SIG-M5 treated with dmso at 0.1 percent for 504 hours (cell line): ENCODE measurements around the gene KCNQ1.

ENCODE experiments used
- DNase-seq: peaks from one replicate; lab custom pipeline; 2025; ENCODE audit not compliant: unreplicated experiment; lab: John Stamatoyannopoulos, UW

KCNQ1 gene

DNA sequence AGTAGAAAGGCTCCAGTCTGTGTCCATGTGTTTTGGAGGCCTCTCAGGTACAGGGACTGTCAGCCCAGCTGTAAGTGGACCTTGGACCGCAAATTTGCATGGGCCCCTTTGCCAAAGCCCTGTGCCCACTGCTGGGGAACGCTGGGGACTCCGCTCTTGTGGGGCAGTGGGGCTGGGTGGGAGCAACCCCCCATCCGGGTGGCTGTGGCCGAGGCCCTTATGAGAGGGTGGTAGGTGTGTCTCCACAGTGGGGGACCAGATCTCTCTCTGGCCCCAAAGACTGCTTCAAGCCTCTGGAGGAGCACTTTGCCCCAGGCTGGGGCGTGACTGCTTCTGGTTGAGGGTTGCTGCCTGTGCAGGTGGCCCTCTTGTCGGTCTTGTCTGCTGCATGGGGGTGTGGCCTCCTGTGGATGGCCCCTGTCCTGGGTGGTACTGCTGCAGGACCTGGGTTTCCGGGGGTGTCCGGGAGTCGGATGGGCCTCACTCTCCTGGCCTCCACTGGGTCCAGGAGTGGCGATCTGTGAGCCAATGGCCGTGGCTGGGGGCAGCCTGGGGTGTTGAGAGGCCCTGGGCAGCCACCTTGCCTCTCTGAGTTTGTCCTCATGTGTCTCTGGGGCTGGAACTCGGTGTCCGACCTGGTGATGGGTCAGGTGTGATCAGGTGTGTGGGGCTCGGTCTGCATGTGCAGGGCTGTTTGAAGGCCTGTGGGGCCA, 15.9 kb downstream of the KCNQ1 start:
- DNase-seq: no peak

DNA sequence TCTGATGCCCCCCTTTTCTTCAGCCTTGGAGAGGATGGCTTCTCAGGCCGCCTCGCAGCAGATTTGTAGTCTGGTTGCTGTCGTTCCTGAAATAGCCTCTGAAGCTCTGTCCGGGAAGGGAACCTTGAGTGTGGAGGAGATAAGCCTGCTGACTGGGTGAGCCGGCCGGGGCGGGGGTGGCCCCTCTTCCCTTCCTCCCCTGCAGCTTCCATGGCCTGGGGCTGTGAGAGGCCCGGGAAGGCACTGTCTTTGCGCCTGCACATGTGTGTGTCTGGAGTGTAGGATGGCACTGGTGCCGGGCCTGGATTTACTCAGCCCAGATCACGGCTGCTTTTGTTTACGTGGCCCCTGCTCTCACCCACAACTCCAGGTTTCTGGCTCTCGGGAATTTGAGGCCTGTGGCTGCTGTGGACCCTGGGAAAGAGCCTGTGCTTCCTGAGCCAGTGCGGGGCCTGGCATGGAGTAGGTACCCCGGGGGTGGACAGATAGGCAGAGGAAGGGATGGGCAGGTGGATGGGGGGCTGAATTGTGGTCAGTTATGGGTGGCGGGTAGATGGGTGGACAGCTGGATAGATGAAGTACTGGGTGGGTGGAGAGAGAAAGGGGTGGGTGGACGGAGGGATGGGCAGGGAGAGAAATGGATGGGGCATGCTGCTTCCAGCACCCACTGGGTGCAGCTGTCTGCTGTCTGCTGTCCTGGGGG, 16.6 kb downstream of the KCNQ1 start:
- DNase-seq: no peak

DNA sequence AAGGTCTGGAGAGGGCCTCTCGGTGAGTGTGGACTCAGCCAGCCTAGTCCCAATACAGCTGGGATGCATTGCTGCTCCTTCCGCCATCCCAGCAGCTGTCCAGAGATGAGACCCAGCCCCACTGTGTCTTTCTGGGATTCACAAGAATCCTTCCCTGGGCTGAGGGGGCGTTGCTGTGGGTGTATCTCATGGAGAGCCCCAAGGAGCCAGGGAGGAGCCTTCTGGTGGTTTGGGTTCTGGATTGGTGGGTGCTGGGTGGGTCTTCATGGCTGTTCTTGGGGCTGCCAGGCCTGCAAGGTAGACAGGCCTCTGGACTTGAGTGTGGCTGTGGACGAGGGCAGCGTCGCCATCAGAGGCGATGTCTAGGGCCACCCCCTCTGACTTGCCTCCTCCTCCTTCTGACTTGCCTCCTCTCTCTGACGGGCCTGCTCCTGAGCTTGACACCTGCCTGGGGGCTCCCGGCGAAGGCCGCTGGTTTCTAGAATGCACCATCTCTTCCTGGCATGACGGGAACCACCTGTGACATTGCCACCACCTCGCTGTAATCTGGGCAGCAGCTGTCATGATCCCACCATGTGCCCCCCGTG, 17.2 kb downstream of the KCNQ1 start:
- DNase-seq: no peak

DNA sequence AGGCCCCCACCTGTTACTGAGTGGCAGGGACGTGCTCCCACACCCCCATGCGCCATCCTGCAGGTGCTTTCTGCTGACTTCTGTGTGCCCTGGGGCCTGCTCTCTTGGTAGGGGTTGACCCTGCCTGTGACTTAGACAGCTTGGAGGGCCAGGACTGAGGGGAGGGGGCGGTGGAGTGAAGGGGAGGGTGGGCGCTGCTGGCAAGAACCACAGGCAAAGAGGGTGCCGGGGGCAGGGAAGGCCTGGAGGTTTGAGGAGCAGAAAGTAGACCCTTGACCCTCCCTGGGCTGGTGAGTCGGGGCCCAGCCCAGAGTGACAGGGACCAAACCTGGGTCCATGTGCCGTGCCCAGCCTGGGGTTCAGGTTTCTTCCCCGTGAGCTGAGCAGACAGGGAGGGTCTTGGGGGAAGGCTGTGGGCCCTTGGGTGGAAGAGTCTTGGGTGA, 17.8 kb downstream of the KCNQ1 start:
- no peak for DNase-seq

DNA sequence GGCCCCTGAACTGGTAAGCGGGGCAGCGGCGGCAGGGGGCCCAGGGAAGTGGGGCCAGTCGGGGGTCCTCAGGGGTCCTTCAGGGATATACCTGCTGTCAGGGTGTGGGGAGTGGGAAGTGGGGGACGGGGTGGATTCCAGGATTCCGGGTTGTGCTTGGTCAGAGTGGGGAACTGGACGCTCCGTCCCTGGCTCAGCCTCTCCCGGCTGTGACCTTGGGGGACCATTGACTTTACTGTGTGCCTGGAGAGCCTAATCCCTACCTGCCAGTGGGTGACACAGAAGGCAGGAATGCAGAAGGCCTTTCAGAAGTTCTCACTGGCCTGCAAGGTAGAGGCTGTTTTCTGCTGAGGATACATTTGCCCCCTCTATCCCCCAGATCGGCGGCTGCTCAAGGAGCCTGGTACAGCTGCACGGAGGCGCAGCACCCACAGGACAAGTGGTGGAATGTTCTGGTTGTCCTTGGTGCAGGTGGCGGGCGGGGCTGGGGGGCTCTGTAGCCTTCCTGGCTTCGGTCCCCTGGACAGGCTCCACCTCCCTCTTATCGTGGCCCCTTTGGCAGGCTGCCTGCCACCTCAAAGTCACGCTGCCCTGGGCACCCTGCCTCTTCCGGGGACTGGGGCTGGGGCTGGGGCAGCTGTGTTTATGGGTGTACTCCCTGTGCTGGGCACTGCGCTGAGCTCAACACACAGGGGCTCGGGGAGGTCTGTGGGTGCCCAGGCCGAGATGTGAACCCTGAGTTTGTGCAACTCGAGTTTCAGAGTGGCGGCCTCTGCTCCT, 18.4 kb downstream of the KCNQ1 start:
- DNase-seq: no peak

DNA sequence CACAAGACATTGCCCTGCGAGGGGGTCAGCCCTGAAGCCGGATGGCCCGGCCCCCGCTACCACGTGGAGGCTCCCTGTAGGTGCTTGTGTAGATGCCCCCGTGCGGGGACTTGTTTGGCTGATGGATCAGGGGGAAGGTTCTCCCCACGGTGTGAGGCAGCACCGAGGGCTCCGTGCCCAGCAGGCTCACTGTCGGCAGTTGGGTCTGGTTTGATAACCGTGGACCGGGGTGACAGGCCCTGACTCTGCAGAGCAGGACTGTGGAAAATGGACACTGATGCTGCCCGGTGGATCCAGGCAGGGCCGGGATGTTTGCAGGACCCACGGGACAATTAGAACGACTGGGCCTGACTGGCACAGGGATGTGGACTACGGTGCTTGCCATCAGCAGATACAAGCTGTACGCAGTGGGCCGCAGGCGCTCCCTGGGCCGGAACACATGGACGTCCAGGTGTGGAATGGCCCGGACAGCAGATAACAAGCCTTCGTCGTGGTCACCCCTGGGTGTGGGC, 19.0 kb downstream of the KCNQ1 start:
- no peak for DNase-seq

DNA sequence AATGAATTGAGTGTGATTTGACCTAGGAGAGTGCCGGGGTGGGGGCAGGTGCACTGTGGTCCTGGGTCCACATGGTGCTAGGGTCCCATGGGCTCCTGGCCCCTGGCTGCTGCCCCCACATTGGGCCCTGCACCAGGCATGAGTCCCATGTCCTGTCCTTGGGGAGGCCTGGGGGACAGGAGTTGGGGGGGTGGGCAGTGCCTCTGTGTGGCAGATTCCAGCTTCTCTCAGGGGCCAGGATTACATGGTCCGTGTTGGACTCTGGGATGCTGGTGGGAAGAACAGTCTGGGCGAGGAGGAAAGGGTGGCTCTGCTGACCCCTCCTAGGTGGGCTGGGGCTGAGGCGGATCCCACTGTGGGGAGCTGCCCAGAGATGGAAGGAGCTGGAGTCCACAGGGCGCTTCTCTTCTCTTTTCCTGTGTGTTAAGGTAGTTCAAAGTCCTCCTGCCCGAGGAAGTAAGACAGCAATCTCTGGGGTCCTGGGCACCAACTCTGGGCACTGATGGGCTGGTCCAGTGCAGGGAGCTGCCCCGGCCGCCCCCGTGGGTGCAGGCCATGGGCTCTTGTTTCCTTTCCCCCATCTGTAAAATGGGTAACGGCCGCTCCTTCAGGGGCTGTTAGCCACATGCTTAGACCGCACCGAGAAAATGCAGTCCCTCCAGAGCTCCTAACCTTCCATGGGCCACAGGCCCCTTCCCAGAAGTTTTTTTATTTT, 19.8 kb downstream of the KCNQ1 start:
- no peak for DNase-seq

DNA sequence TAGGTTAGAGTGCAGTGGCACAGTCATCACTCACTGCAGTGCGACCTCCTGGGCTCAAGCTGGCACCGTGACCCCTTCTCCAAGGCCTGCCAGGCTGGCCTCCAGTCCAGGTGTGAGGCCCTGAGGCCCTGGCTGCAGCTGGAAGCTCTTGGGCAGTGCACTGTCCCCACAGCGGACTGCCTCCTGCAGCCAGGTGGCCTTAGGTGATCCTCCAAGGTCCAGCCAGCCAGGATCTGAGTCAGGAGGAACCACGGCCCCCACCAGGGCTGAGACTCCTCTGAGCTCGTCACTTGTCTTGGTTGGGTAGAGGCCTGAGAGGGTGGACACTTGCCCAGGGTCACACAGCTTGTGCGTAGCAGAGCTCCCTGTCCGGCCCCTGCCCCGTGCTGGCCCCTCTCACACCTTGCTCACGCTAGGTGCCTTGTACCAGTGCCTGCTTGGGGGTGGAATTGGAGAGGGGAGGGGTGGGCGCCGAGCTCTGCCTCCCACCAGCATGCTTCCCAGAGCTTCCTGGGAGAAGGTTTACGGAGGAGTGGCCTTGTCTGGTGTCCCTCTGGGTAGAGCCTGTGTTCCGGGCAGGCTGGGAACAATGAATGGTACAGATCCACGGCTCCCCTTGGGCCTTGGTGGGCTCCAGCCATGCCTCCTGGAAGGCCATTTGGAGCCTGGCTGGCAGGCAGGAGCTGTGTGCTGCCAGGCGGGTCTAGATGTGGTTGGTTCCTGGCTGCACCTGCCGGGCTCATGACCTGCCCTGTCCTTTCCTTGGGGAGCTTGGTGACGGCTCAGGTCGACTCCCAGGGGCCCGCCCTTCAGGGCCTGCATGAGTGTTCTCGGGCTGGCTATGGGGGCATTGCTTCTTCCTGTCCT, 20.6 kb downstream of the KCNQ1 start:
- no peak for DNase-seq

DNA sequence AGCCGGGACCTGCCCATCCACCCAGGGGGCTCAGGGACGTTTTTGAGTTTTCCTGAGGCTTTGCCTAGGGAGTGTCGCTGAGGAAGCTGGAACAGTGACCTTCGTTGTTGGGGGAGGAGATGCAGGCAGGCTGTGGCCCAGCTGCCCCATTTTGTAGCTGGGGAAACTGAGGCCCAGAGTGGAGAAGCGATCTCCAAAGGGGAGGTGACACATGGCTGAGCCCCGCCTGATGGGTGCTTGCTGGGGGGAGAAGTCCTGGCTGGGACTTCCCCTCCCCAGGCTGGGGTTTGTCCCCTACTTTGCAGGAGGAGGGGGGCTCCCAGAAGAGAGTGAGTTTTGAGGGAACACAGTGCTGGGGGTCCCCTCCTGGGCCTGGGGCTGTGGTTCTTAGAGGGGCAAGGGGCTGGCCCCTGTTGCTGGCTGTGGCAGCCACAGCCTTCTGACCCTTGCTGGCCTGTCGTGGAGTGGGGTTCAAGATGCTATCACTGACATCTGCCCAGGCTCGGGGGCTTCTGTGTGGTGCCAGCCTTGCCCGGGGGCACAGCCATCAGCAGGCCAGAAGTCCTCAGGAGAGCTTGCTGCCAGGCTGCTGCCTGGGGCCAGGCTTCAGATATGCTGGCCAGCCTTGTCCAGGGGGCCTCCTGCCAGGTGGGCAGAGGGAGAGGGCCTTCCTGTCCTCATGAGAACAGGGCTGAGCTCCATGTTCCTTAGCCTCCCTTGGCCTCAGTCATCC, 21.4 kb downstream of the KCNQ1 start:
- DNase-seq: no peak

DNA sequence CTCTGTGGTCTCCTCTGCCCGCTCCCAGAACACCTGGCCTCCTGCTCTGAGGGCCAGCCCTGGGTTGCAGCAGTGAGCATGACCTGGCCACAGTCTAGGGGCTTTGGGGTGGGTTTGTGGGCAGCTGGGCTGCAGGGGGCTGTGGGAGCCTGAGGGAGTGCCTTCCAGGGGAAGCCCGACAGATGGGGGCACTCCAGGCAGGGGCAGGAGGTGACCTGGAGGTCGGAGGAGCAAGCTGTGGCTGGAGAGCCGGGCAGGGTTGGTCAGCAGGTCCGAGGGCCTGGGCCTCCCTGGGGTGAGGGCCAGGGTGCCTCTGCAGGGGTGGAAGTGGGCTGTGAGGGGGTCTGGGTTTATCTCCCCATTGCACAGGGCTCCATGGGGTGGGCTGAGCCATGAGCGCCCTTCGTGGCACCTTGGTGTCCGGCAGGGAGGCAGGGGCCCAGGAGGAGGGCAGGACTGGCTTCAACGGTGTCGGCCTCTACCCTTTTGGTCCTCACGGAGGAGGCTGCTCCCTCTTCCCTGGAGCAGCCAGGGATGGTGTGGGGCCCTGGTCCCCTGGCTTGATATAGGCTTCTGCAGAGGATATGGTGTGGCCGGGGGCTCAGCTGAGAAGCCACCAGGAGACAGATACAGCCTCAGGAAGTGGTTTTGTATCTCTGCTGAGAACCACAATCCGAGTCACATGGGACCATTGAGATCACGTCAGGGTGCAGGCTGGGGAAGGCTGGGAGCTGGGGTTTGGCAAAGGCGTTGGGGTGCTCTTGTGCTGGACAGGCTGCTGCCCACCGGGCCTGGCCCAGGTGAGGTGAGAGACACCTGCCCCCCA, 22.3 kb downstream of the KCNQ1 start:
- DNase-seq: no peak

DNA sequence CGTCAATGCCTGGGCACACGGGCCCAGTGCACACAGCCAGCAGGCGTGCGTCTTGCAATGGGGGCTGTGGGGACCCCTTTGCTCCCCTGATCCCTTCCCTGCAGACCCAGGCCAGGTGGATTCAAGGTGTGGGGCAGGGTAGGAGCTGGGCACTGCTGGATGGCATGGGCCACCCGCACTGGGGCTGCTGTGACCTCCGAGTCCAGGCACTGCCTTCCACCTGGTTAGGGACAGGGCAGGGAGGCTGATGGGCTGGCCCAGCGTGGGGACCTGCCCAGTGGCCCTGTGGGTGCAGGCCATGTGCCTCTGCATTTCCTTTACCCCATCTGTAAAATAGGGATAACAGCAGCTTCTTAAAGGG, 22.9 kb downstream of the KCNQ1 start:
- no peak for DNase-seq

DNA sequence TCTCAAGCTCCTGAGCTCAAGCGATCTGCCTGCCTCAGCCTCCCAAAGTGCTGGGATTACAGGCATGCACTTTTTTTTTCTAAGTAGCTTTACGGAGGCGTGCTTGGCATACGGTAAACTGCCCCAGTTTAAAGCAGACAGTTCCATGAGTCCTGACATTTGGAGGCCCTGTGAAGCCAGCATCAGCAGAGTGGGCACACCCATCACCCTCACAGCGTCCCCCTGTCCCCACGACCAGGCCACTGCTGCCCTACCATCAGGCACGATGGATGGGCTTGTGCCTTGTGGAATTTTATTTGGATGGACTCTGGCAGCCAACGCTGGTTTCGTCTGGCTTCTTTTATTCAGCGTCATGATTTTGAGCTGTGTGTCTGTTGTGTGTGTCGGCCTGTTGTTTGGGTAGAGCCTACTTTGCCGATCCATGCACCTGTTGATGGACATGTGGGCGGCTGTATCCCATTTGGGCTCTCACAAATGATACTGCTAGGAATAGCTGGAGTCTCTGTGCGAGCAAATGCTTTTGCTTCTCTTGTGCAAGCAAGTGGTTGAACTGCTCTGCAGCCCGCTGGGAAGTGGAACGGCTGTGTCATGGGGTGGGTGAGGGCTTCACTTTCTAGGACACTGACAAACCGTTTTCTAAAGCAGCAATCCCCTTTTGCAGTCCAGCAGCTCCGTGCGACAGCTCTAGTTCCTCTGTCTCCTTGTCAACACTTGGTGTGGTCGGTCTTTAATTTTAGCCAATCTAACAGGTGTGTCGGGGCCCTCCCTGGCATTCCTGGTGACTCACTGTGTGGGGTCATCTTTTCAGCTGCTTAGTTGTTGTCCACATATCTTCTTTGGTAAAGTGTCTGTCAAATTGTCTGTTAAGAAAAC, 23.8 kb downstream of the KCNQ1 start:
- DNase-seq: no peak

DNA sequence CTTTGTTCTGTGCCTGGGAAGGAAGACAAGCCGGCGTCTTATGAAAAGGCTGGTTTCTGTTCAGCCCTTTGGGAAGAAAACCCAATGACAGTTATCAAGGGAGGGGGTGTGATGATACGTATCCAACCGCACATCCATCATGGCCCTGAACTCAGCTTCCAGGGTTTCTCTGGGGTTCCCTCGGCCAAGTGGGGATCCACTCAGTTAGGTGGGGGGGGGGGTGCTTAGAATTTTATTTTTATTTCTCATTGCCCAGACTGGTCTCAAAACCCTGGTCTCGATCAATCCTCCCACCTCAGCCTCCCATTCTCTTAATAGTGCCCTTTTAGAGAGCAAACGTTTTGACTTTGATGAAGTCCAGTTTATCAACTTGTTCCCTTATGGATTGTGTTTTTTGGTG, 25.7 kb downstream of the KCNQ1 start:
- no peak for DNase-seq

DNA sequence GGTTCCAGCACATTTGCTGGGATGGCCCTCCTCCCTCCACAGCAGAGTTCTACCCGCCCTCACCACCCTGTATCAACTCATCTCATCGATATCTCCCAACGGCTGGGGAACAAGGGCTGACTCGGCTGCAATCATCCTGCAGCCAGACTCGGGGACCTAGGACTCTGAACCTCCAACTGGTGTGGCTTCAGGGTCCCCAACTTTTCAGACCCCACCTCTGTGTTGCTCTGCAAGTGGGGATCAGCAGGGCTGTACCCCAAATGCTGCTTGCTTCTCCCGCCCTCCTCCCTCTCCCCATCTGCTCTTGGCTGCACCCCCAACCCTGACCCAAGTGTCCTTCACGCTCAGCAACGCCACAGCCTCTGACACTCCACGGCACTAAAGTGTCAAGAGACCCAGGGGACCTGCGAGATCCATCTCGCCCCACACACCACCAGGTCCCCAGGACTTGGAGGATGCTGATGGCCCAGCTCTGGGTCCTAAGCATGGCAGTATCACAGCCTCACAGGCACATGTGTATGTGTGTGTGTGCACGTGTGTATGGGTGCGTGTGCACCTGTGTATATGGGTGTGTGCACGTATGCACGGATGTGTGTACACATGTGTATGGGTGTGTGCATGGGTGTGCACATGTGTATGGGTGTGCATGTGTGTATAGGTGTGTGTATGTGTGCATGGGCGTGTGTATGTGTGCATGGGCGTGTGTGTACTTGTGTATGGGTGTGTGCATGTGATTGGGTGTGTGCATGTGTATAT, 26.4 kb downstream of the KCNQ1 start:
- DNase-seq: no peak

DNA sequence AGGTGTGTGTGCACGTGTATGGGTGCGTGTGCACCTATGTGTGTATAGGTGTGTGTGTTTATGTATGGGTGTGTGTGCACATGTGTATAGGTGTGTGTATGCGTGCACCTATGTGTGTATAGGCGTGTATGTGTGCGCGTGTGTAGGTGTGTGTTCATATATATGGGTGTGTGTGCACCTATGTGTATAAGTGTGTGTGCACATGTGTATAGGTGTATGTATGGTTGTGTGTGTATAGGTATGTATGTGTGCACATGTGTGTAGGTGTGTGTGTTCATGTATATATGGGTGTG, 26.9 kb downstream of the KCNQ1 start:
- DNase-seq: no peak

DNA sequence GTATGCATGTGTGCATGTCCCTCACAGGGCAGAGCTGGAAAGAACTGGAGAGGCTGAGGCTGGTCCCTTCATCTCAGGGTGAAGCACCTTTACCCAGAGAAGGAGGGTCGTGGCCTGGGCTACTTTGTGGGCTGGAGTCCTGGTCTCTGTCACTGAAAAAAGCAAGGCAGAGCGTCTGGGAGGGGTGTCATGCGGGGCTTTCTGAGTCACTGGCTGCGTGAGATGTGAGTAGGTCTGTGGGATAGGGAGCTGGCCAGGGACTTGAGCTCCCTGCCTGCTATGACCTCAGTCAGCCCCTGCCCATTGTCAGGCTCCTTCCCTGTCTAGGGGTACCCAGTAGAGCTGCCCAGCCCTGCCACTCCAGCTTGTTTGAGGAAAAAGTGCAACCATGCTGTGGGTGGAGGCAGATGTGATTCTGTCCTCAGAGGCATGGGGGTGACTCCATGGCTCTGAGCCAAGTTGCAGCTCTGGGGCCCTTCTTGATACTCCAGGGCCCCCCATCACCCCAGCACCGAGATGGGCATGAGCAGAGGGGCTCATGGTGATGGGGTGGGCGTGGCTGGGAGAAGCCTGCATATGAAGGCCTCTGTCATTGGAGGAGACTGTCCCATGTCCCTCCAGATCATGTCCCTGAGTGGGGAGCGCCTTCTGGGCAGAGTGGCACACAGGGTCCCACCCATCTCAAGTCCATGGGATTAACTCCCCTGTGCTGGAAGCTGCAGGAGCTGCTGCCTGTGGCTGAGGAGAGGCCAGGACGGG, 27.8 kb downstream of the KCNQ1 start:
- DNase-seq: no peak
